Esophagus (tissue), 2 donors: ENCODE data around the gene CHP1. TPM values are rescaled to one million over a fixed set of nuclear protein-coding genes. Genes with fewer than 3 reads are reported as not detected.
"Not testable (repeated sequence)": the region's sequence is repeated elsewhere in the genome, so short reads cannot be mapped to it uniquely, and the experiment has no call there.

ENCODE experiments used
- H3K27ac ChIP-seq, 2 donors: one replicate each; pipeline ENCODE4 v1.5.1; 2013; ENCODE audit warnings: low read depth in 2 of 2, mild to moderate bottlenecking in 2 of 2, inconsistent platforms in 1 of 2, low read length in 1 of 2, moderate library complexity in 1 of 2
- H3K27me3 ChIP-seq, 2 donors: one replicate each; pipeline ENCODE4 v1.6.1; 2013; ENCODE audit warnings: low read length in 2 of 2, control low read depth in 1 of 2, mild to moderate bottlenecking in 1 of 2; ENCODE audit not compliant: insufficient read depth in 2 of 2, control insufficient read depth in 1 of 2
- H3K36me3 ChIP-seq, 2 donors: one replicate each; pipeline ENCODE4 v1.6.1; 2013; ENCODE audit warnings: low read length in 1 of 2; ENCODE audit not compliant: control insufficient read depth in 2 of 2, insufficient read depth in 2 of 2
- H3K4me1 ChIP-seq, 2 donors: one replicate each; pipeline ENCODE4 v1.6.1; 2013; ENCODE audit warnings: low read length in 1 of 2; ENCODE audit not compliant: control insufficient read depth in 2 of 2, insufficient read depth in 2 of 2
- H3K4me3 ChIP-seq, 2 donors: one replicate each; pipeline ENCODE4 v1.5.1; 2013; ENCODE audit warnings: low read length in 2 of 2, mild to moderate bottlenecking in 2 of 2, low read depth in 1 of 2, moderate library complexity in 1 of 2
- H3K9me3 ChIP-seq, 2 donors: one replicate each; pipeline ENCODE4 v1.6.1; 2013; ENCODE audit warnings: mild to moderate bottlenecking in 2 of 2, low read depth in 1 of 2, low read length in 1 of 2, moderate library complexity in 1 of 2; ENCODE audit not compliant: control insufficient read depth in 2 of 2, insufficient read depth in 1 of 2
- WGBS, 2 donors: extraction: QIAGEN DNeasy Blood & Tissue Kit; methylation state at CpG; one replicate each; pipeline ENCODE4 v1.1.7; 2013; 5-methylcytosine and 5-hydroxymethylcytosine counted together
- polyA plus RNA-seq, 2 donors: library from polyadenylated mRNA; stranded (reverse); fragments of 200-250 nt; gene quantifications; one replicate each; pipeline ENCODE4 v1.2.3, GENCODE V29; 2013
- donor health status: healthy with polysubstance abuse.
- donor health status: Bipolar disorder and iron deficiency.

Gene CHP1
- polyA plus RNA-seq, 2 donors, result 54.9 to 63.6 TPM

GRCh38 chr15:41307679-41308078, 76.6 kb downstream of the CHP1 start:
- Histone ChIP-seq H3K36me3 (no peaks in the 10 kb centered on the region), H3K4me3 (no peak overlapping the region), H3K27ac (peak overlapping the region in 1 of 2 donors; percentile 22), H3K4me1 (no peaks in the 10 kb centered on the region), H3K9me3 (no peaks in the 10 kb centered on the region), H3K27me3 (no peaks in the 10 kb centered on the region)
- WGBS, 2 donors, result 85 to 92% methylated on average over 5 of the region's 5 CpGs

DNA sequence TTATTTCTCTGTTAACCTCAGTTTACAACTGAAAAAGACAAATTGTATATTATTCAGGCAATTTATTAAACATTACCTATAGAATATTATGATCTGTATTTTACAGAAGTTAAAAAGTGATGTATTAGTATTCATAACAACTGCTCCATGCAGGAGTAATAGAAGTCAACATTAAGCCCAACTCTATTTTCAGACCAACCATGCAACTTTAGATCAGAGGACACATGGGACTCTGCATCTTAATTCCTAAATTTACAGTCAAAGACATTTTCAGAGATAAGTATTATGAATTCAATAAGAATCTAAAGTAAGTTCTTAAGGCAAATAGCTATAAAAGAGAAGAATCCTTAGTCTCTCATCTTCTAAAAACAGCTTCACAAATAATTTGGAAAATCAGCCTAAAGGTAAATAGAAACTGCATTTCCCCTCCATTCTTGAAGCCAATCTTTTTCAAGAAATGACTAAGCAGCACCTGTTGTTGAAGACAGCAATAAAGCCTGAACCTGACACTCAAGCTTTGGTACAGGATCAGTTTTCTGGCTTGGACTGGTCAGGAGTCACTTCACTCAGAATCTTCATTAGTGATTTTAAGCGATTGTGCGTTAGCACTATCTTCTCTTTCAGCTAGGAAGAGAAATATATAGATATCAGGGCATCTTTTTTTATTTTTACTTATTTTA, 78.3 kb downstream of the CHP1 start:
- no peak overlapping the region for H3K4me3 ChIP-seq

DNA sequence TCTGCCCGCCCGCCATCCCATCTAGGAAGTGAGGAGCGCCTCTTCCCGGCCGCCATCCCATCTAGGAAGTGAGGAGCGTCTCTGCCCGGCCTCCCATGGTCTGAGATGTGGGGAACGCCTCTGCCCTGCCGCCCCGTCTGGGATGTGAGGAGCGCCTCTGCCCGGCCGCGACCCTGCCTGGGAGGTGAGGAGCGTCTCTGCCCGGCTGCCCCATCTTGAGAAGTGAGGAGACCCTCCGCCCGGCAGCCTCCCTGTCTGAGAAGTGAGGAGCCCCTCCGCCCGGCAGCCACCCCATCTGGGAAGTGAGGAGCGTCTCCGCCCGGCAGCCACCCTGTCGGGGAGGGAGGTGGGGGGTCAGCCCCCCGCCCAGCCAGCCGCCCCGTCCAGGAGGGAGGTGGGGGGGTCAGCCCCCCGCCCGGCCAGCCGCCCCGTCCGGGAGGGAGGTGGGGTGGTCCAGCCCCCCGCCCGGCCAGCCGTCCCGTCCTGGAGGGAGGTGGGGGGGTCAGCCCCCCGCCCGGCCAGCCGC, 89.8 kb downstream of the CHP1 start:
- H3K27me3 ChIP-seq, H3K9me3 ChIP-seq, H3K4me1 ChIP-seq, H3K4me3 ChIP-seq, H3K36me3 ChIP-seq, H3K27ac ChIP-seq: not testable (repeated sequence)
- WGBS, 2 donors, result 97 to 98% methylated on average over 30 to 37 of the region's 39 CpGs

More for the DNA sequence above, 78.3 kb downstream of the CHP1 start:
- Histone ChIP-seq H3K36me3 (no peaks in the 10 kb centered on the region), H3K27ac (no peak overlapping the region), H3K27me3 (no peaks in the 10 kb centered on the region), H3K4me1 (no peaks in the 10 kb centered on the region), H3K9me3 (no peaks in the 10 kb centered on the region)
- 95 to 99% methylated on average over 2 of the region's 2 CpGs for WGBS, 2 donors

DNA sequence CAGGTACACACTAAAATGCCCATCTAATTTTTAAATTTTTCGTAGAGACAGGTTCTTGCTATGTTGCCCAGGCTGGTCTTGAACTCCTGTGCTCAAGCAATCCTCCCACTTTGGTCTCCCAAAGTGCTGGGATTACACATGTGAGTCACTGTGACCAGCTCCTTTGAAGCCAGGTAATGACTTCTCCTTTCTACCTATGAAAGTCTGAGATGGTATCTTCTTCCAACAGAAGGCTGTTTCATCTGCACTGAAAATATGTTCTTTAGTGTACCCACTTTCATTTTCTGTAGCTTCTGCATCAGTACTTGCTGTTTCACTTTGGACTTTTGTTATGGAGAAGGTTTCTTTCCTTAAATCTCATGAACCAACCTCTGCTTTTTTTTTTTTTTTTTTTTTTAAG, 92.5 kb downstream of the CHP1 start:
- WGBS, 2 donors, result 90 to 94% methylated on average over 1 of the region's 1 CpG
- no peaks in the 10 kb centered on the region for H3K4me1 ChIP-seq
- H3K27me3 ChIP-seq, result no peaks in the 10 kb centered on the region
- no peaks in the 10 kb centered on the region for H3K36me3 ChIP-seq
- no peaks in the 10 kb centered on the region for H3K9me3 ChIP-seq
- H3K27ac ChIP-seq, result no peak overlapping the region
- no peak overlapping the region for H3K4me3 ChIP-seq

- Histone ChIP-seq H3K27ac (peak overlapping the region in 1 of 2 donors; percentile 58), H3K27me3 (no peaks in the 10 kb centered on the region), H3K9me3 (no peaks in the 10 kb centered on the region), H3K4me3 (peak overlapping the region in 1 of 2 donors; percentile 64), H3K36me3 (no peaks in the 10 kb centered on the region), H3K4me1 (no peaks in the 10 kb centered on the region)
- 72 to 77% methylated on average over 6 of the region's 6 CpGs for WGBS, 2 donors
Measured at GRCh38 chr15:41331281-41331680, 100.2 kb downstream of the CHP1 start.

Other genes with a start within 250 kb of the CHP1 start
- gene INO80, start 115.0 kb upstream of the CHP1 start, polyA plus RNA-seq, result 10 to 100 TPM in 1 of 2 donors, 1 to 10 TPM in 1; 4.6 to 11.0 TPM
- not detected for gene EXD1, start 511 bp upstream of the CHP1 start, polyA plus RNA-seq
- gene OIP5, start 101.3 kb downstream of the CHP1 start, polyA plus RNA-seq, result 1 to 10 TPM; 3.1 to 6.4 TPM
- gene NUSAP1, start 101.6 kb downstream of the CHP1 start, polyA plus RNA-seq, result 10 to 100 TPM; 16.6 to 28.0 TPM
- gene NDUFAF1, start 171.2 kb downstream of the CHP1 start, polyA plus RNA-seq, result 10 to 100 TPM in 1 of 2 donors, 1 to 10 TPM in 1; 9.2 to 19.0 TPM
- 10 to 100 TPM; 12.2 to 16.2 TPM for gene RTF1, start 185.8 kb downstream of the CHP1 start, polyA plus RNA-seq